Naive B cell (primary cell): ENCODE data around the gene ANKLE1. TPM values are rescaled to one million over a fixed set of nuclear protein-coding genes. Genes with fewer than 3 reads are reported as not detected.
A peak's percentile ranks its signal among the peaks of the same experiment; 100 is the strongest.

Experiments
- ATAC-seq, 2 donors: fragments of 150-1000 bp; cut with Tn5 transposase; 2 replicates each; pipeline ENCODE4 v1.10.0; 2021; ENCODE audit warnings: low read depth in 2 of 2, mild to moderate bottlenecking in 2 of 2, moderate library complexity in 2 of 2
- DNase-seq: peaks from one replicate; pipeline ENCODE4 v3.0.0; 2022
- H3K27ac Mint-ChIP-seq, 6 donors: one replicate each; pipeline ENCODE4 v1.8.0; 2020 to 2022; ENCODE audit warnings: mild to moderate bottlenecking in 6 of 6, mixed read lengths in 6 of 6, moderate library complexity in 5 of 6, inconsistent platforms in 2 of 6
- H3K27me3 Mint-ChIP-seq, 3 donors: one replicate each; pipeline ENCODE4 v1.8.0; 2021 to 2022; ENCODE audit warnings: mixed read lengths in 3 of 3, mild to moderate bottlenecking in 1 of 3
- H3K36me3 Mint-ChIP-seq, 2 donors: one replicate each; pipeline ENCODE4 v1.8.0; 2020 to 2022; ENCODE audit warnings: mixed read lengths in 2 of 2, inconsistent platforms in 1 of 2, mild to moderate bottlenecking in 1 of 2
- H3K4me1 Mint-ChIP-seq, 3 donors: one replicate each; pipeline ENCODE4 v1.8.0; 2020 to 2022; ENCODE audit warnings: mixed read lengths in 3 of 3, inconsistent platforms in 1 of 3, mild to moderate bottlenecking in 1 of 3, moderate library complexity in 1 of 3
- H3K4me3 Mint-ChIP-seq, 8 donors: one replicate each; pipeline ENCODE4 v1.8.0; 2020 to 2022; ENCODE audit warnings: mild to moderate bottlenecking in 8 of 8, mixed read lengths in 8 of 8, moderate library complexity in 8 of 8, inconsistent platforms in 2 of 8
- H3K9me3 Mint-ChIP-seq, 7 donors: one replicate each; pipeline ENCODE4 v1.8.0; 2020 to 2022; ENCODE audit warnings: mixed read lengths in 7 of 7, mild to moderate bottlenecking in 5 of 7, inconsistent platforms in 2 of 7, moderate library complexity in 1 of 7
- polyA plus RNA-seq, 6 donors: library from polyadenylated mRNA; unstranded; fragments of 300-500 nt; fragmentation: Illumina TruSeq; gene quantifications; one replicate each; pipeline ENCODE4 v1.2.3, GENCODE V29; 2021; ENCODE audit warnings: low read depth in 6 of 6

The ANKLE1 gene
- polyA plus RNA-seq, 6 donors from 2014 or later: 1.6 to 3.1 (median 1.9) TPM; not detected in 1

DNA sequence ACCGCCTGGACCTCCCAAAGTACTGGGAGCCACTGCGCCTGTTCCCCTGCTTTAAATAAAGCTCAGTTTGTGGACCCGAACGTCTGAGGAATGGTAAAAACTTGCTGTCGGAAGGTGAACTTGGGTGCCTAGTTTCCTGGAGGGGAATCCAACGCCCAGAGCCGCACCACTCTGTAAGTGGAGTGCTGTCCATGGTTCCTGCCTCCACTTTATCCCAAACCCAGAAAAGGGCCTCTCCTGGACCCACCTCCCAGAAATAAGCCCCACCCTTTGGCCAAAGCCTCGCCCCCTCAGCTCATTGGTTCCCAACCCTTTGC lies 50.6 kb downstream of the ANKLE1 start:
- Mint-ChIP-seq H3K36me3 (no peaks in the 10 kb centered on the region), H3K27ac (no peak overlapping the region), H3K4me3 (peak overlapping the region in 3 of 8 donors; percentile 47 to 75 (median 51)), H3K9me3 (no peaks in the 10 kb centered on the region), H3K4me1 (peaks cover 31 to 37% (median 31%) of the 10 kb centered on the region in 3 donors), H3K27me3 (peaks cover 0 to 21% (median 16%) of the 10 kb centered on the region in 3 donors)
- ATAC-seq: no peak
- DNase-seq: no peak

- H3K36me3 Mint-ChIP-seq: no peaks in the 10 kb centered on the region
- ATAC-seq: no peak
- peaks cover 30 to 36% (median 34%) of the 10 kb centered on the region in 3 donors for H3K4me1 Mint-ChIP-seq
- H3K27me3 Mint-ChIP-seq: peaks cover 0 to 21% (median 16%) of the 10 kb centered on the region in 3 donors
- H3K4me3 Mint-ChIP-seq: peak overlapping the region in 7 of 8 donors; percentile 25 to 75 (median 53)
- H3K9me3 Mint-ChIP-seq: no peaks in the 10 kb centered on the region
- no peak for DNase-seq
- no peak overlapping the region for H3K27ac Mint-ChIP-seq
Measured at GRCh38 chr19:17332677-17333581, 51.2 kb downstream of the ANKLE1 start.

GRCh38 chr19:17333611-17334413 lies 52.1 kb downstream of the ANKLE1 start:
- H3K4me1 Mint-ChIP-seq: peaks cover 30 to 45% (median 34%) of the 10 kb centered on the region in 3 donors
- DNase-seq (peak; percentile 48), ATAC-seq (peak in 1 of 2 donors; percentile 7)
- H3K4me3 Mint-ChIP-seq: peak overlapping the region; percentile 80 to 90 (median 84)
- peaks cover 0 to 21% (median 16%) of the 10 kb centered on the region in 3 donors for H3K27me3 Mint-ChIP-seq
- H3K27ac Mint-ChIP-seq: peak overlapping the region in 5 of 6 donors; percentile 2 to 78 (median 70)
- no peaks in the 10 kb centered on the region for H3K9me3 Mint-ChIP-seq
- H3K36me3 Mint-ChIP-seq: no peaks in the 10 kb centered on the region

GRCh38 chr19:17334414-17335409 lies 53.0 kb downstream of the ANKLE1 start, which contains the start of gene ANO8:
Gene ANO8, minus strand, starts transcription at chr19:17334855. Its CDS starts 185 bp downstream, at chr19:17334670.
- H3K27me3 Mint-ChIP-seq: peaks cover 0 to 21% (median 16%) of the 10 kb centered on the region in 3 donors
- H3K4me3 Mint-ChIP-seq: peak within 1 kb of the TSS; percentile 82 to 96 (median 92)
- peak within 1 kb of the TSS; percentile 2 to 90 (median 74) for H3K27ac Mint-ChIP-seq
- H3K4me1 Mint-ChIP-seq: peaks cover 31 to 41% (median 33%) of the 10 kb centered on the region in 3 donors
- ATAC-seq (peak; percentile 66 to 69), DNase-seq (peak; percentile 92)
- no peaks in the 10 kb centered on the region for H3K9me3 Mint-ChIP-seq
- no peaks in the 10 kb centered on the region for H3K36me3 Mint-ChIP-seq

- peaks cover 26 to 41% (median 31%) of the 10 kb centered on the region in 3 donors for H3K4me1 Mint-ChIP-seq
- no peaks in the 10 kb centered on the region for H3K36me3 Mint-ChIP-seq
- H3K27ac Mint-ChIP-seq: no peak overlapping the region
- peak overlapping the region in 7 of 8 donors; percentile 56 to 96 (median 92) for H3K4me3 Mint-ChIP-seq
- H3K9me3 Mint-ChIP-seq: no peaks in the 10 kb centered on the region
- ATAC-seq (no peak), DNase-seq (no peak)
- H3K27me3 Mint-ChIP-seq: peaks cover 0 to 18% (median 12%) of the 10 kb centered on the region in 3 donors
Measured at GRCh38 chr19:17335575-17335974, 53.9 kb downstream of the ANKLE1 start.

Other genes starting within 250 kb of the ANKLE1 start
- gene HAUS8, start 206.4 kb upstream of the ANKLE1 start, polyA plus RNA-seq: 10 to 100 TPM in 2 of 6 donors, 1 to 10 TPM in 4; 3.9 to 11.4 (median 7.2) TPM
- 10 to 100 TPM in 2 of 6 donors, 1 to 10 TPM in 4; 3.1 to 34.9 (median 6.9) TPM for gene MYO9B, start 206.1 kb upstream of the ANKLE1 start, polyA plus RNA-seq
- gene USE1, start 66.5 kb upstream of the ANKLE1 start, polyA plus RNA-seq: 10 to 100 TPM; 46.2 to 70.0 (median 58.7) TPM
- gene OCEL1, start 55.7 kb upstream of the ANKLE1 start, polyA plus RNA-seq: 10 to 100 TPM; 32.8 to 82.8 (median 39.3) TPM
- gene NR2F6, start 36.0 kb upstream of the ANKLE1 start, polyA plus RNA-seq: 1 to 10 TPM in 3 of 6 donors, under 1 TPM in 2, not detected in 1; 0.33 to 1.6 (median 1.0) TPM
- gene USHBP1, start 17.2 kb upstream of the ANKLE1 start, polyA plus RNA-seq: not detected
- 100 to 1,000 TPM; 102 to 183 (median 108) TPM for gene BABAM1, start 14.5 kb upstream of the ANKLE1 start, polyA plus RNA-seq
- 1 to 10 TPM; 6.4 to 8.6 (median 7.4) TPM for gene ABHD8, start 21.5 kb downstream of the ANKLE1 start, polyA plus RNA-seq
- 100 to 1,000 TPM; 121 to 189 (median 160) TPM for gene MRPL34, start 24.0 kb downstream of the ANKLE1 start, polyA plus RNA-seq
- gene DDA1, start 27.7 kb downstream of the ANKLE1 start, polyA plus RNA-seq: 10 to 100 TPM; 16.2 to 25.0 (median 22.6) TPM
- gene ANO8, start 53.0 kb downstream of the ANKLE1 start, polyA plus RNA-seq: not detected
- gene GTPBP3, start 55.7 kb downstream of the ANKLE1 start, polyA plus RNA-seq: 1 to 10 TPM; 5.6 to 9.7 (median 6.8) TPM
- not detected for gene PLVAP, start 95.4 kb downstream of the ANKLE1 start, polyA plus RNA-seq
- gene CCDC194, start 112.3 kb downstream of the ANKLE1 start, polyA plus RNA-seq: not detected
- 100 to 1,000 TPM; 131 to 189 (median 163) TPM for gene BST2, start 123.7 kb downstream of the ANKLE1 start, polyA plus RNA-seq
- 10 to 100 TPM; 14.3 to 44.0 (median 25.0) TPM for gene MVB12A, start 138.1 kb downstream of the ANKLE1 start, polyA plus RNA-seq
- gene TMEM221, start 166.8 kb downstream of the ANKLE1 start, polyA plus RNA-seq: under 1 TPM in 1 of 6 donors, not detected in 5; 0.52 TPM
- not detected for gene NXNL1, start 179.0 kb downstream of the ANKLE1 start, polyA plus RNA-seq
- 1 to 10 TPM in 5 of 6 donors, not detected in 1; 1.3 to 3.1 (median 2.3) TPM for gene SLC27A1, start 188.6 kb downstream of the ANKLE1 start, polyA plus RNA-seq
- 10 to 100 TPM; 32.3 to 79.7 (median 73.0) TPM for gene PGLS, start 229.7 kb downstream of the ANKLE1 start, polyA plus RNA-seq